Breast epithelium (tissue), 3 donors: ENCODE results near the gene CCDC7.
"Not testable (repeated sequence)": the region's sequence is repeated elsewhere in the genome, so short reads cannot be mapped to it uniquely, and the experiment has no call there.

Source experiments
- POLR2AphosphoS5 ChIP-seq, 3 donors: sonication (generic); formaldehyde crosslinking; IDR thresholded peaks; one replicate each; pipeline ENCODE4 v1.6.1; 2017; ENCODE audit warnings: antibody characterized with exemption in 3 of 3
- TF ChIP-seq, protein P1 (sequence below), 3 donors: fragments of 450-650 bp; IDR thresholded peaks; one replicate each; pipeline ENCODE4 v1.5.1; 2016 to 2017; ENCODE audit warnings: antibody characterized with exemption in 3 of 3, mild to moderate bottlenecking in 3 of 3, moderate library complexity in 3 of 3

DNA sequence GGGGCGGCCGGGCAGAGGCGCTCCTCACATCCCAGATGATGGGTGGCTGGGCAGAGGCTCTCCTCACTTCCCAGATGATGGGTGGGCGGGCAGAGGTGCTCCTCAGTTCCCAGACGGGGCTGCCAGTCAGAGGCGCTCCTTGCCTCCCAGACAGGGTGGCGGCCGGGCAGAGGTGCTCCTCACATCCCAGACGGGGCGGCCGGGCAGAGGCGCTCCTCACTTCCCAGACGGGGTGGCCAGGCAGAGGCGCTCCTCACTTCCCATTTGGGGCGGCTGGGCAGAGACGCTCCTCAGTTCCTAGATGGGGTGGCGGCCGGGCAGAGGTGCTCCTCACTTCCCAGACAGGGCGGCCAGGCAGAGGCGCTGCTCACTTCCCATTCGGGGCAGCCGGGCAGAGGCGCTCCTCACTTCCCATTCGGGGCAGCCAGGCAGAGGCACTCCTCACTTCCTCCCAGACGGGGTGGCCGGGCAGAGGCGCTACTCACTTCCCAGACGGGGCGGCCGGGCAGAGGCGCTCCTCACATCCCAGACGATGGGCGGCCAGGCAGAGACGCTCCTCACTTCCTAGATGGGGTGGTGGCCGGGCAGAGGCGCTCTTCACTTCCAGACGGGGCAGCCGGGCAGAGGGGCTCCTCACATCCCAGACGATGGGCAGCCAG lies 60.0 kb downstream of the CCDC7 start:
- TF ChIP-seq, protein P1, sequence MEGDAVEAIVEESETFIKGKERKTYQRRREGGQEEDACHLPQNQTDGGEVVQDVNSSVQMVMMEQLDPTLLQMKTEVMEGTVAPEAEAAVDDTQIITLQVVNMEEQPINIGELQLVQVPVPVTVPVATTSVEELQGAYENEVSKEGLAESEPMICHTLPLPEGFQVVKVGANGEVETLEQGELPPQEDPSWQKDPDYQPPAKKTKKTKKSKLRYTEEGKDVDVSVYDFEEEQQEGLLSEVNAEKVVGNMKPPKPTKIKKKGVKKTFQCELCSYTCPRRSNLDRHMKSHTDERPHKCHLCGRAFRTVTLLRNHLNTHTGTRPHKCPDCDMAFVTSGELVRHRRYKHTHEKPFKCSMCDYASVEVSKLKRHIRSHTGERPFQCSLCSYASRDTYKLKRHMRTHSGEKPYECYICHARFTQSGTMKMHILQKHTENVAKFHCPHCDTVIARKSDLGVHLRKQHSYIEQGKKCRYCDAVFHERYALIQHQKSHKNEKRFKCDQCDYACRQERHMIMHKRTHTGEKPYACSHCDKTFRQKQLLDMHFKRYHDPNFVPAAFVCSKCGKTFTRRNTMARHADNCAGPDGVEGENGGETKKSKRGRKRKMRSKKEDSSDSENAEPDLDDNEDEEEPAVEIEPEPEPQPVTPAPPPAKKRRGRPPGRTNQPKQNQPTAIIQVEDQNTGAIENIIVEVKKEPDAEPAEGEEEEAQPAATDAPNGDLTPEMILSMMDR (IDR thresholded peaks at IDR 0.05) = not testable (repeated sequence)
- not testable (repeated sequence) for TF ChIP-seq POLR2AphosphoS5 (IDR thresholded peaks at IDR 0.05)
